GM23248 (cell line): ENCODE measurements around the gene IGFN1. TPM values are rescaled to one million over a fixed set of nuclear protein-coding genes. Genes with fewer than 3 reads are reported as not detected.

Experiments
- DNase-seq: peaks from one replicate; pipeline ENCODE4 v3.0.0-alpha.2; 2015
- H2AFZ ChIP-seq: fragments of 200-600 bp; sonication (generic); 2 replicates; pipeline ENCODE4 v1.6.1; 2016; ENCODE audit warnings: antibody characterized with exemption
- H3F3A ChIP-seq: fragments of 200-600 bp; sonication (generic); 2 replicates; pipeline ENCODE4 v1.6.1; 2016; ENCODE audit warnings: mild to moderate bottlenecking, antibody characterized with exemption, mixed run types; ENCODE audit not compliant: insufficient read depth
- H3K27ac ChIP-seq: fragments of 200-600 bp; sonication (generic); 2 replicates; pipeline ENCODE4 v1.5.1; 2016; ENCODE audit warnings: mild to moderate bottlenecking
- H3K27me3 ChIP-seq: fragments of 200-600 bp; sonication (generic); replicated peaks from 2 replicates; pipeline ENCODE4 v1.6.1; 2016; ENCODE audit warnings: mild to moderate bottlenecking; ENCODE audit not compliant: insufficient read depth
- H3K36me3 ChIP-seq: fragments of 200-600 bp; sonication (generic); 2 replicates; pipeline ENCODE4 v1.6.1; 2016; ENCODE audit warnings: low read depth, mild to moderate bottlenecking
- H3K4me1 ChIP-seq: fragments of 200-600 bp; sonication (generic); 2 replicates; pipeline ENCODE4 v1.6.1; 2016; ENCODE audit warnings: mild to moderate bottlenecking; ENCODE audit not compliant: insufficient read depth
- H3K4me2 ChIP-seq: fragments of 200-600 bp; sonication (generic); one replicate; pipeline ENCODE4 v1.6.1; 2016; ENCODE audit warnings: mild to moderate bottlenecking; ENCODE audit not compliant: unreplicated experiment
- H3K4me3 ChIP-seq: fragments of 200-600 bp; sonication (generic); 2 replicates; pipeline ENCODE4 v1.5.1; 2016; ENCODE audit warnings: mild to moderate bottlenecking
- H3K79me2 ChIP-seq: fragments of 200-600 bp; sonication (generic); 2 replicates; pipeline ENCODE4 v1.6.1; 2016; ENCODE audit warnings: mild to moderate bottlenecking; ENCODE audit not compliant: insufficient read depth
- H3K9ac ChIP-seq: fragments of 200-600 bp; sonication (generic); 2 replicates; pipeline ENCODE4 v1.6.1; 2016; ENCODE audit warnings: mild to moderate bottlenecking
- H3K9me2 ChIP-seq: fragments of 200-600 bp; sonication (generic); 2 replicates; pipeline ENCODE4 v1.6.1; 2016; ENCODE audit warnings: mixed run types, mild to moderate bottlenecking, moderate library complexity; ENCODE audit not compliant: insufficient read depth
- H3K9me3 ChIP-seq: fragments of 200-600 bp; sonication (generic); one replicate; pipeline ENCODE4 v1.6.1; 2017; ENCODE audit warnings: low read depth
- H4K20me1 ChIP-seq: fragments of 200-600 bp; sonication (generic); 2 replicates; pipeline ENCODE4 v1.6.0; 2016; ENCODE audit not compliant: insufficient read depth
- EZH2 ChIP-seq: fragments of 200-600 bp; sonication (generic); IDR thresholded peaks from 2 replicates; pipeline ENCODE4 v1.6.1; 2018; ENCODE audit warnings: antibody characterized with exemption, mild to moderate bottlenecking; ENCODE audit not compliant: insufficient read depth, poor library complexity, severe bottlenecking
- EZH2phosphoT487 ChIP-seq: fragments of 200-600 bp; sonication (generic); IDR thresholded peaks from 2 replicates; pipeline ENCODE4 v1.6.1; 2018; ENCODE audit warnings: antibody characterized with exemption, moderate library complexity, mild to moderate bottlenecking, low read depth; ENCODE audit not compliant: insufficient read depth
- WGBS, 2 experiments: methylation state at CpG; one replicate each; pipeline ENCODE4 v1.1.6; 2015 to 2017; ENCODE audit warnings: low lambda C conversion rate in 2 of 2, low coverage in 1 of 2; ENCODE audit errors: missing lambda C conversion rate in 2 of 2; 5-methylcytosine and 5-hydroxymethylcytosine counted together
- in situ Hi-C: fragments of 300-500 bp; cut with MboI; formaldehyde crosslinking; loops from 2 replicates; pipeline ENCODE4 v1.15.0; 2020
- polyA plus RNA-seq: library from polyadenylated mRNA; unstranded; fragments of >200 nt; fragmentation: Nextera tagmentation; extraction: Ambion mirVana; gene quantifications from 2 replicates; pipeline ENCODE4 v1.2.1, GENCODE V29; 2016
- total RNA-seq: library from RNA; depleted of rRNA; stranded (reverse); fragments of >200 nt; shearing (Covaris generic); gene quantifications from 2 replicates; pipeline ENCODE4 v1.2.3, GENCODE V29; 2014

Gene IGFN1
- total and polyA plus RNA-seq, 2 experiments from 2014 or later = not detected

- Histone ChIP-seq H3K27ac (no peak overlapping the region), H3K9me2 (no peaks in the 10 kb centered on the region), H3K4me2 (no peak overlapping the region), H4K20me1 (no peaks in the 10 kb centered on the region), H3K79me2 (no peaks in the 10 kb centered on the region), H3K9me3 (no peaks in the 10 kb centered on the region), H3K4me3 (no peak overlapping the region), H3F3A (peaks cover 6% of the 10 kb centered on the region; the same call in 1 of the 2 replicates), H3K27me3 (peaks cover 13% of the 10 kb centered on the region; the same call in 1 of the 2 replicates), H2AFZ (no peak overlapping the region), H3K4me1 (peaks cover 17% of the 10 kb centered on the region), H3K36me3 (no peaks in the 10 kb centered on the region), H3K9ac (no peak overlapping the region)
- no peak for DNase-seq
- in situ Hi-C loops = no loop called here
- TF ChIP-seq EZH2 (no peak), EZH2phosphoT487 (no peak)
- WGBS, 2 experiments = 91 to 93% methylated on average over 6 of the region's 6 CpGs
These were observed 9.7 kb upstream of the IGFN1 start for GRCh38 chr1:201180901-201181300.

GRCh38 chr1:201181323-201181722, 9.3 kb upstream of the IGFN1 start:
- Histone ChIP-seq H3K36me3 (no peaks in the 10 kb centered on the region), H4K20me1 (no peaks in the 10 kb centered on the region), H3K9me3 (no peaks in the 10 kb centered on the region), H3K4me3 (no peak overlapping the region), H3F3A (peaks cover 6% of the 10 kb centered on the region; the same call in 1 of the 2 replicates), H2AFZ (no peak overlapping the region), H3K27me3 (peaks cover 13% of the 10 kb centered on the region; the same call in 1 of the 2 replicates), H3K79me2 (no peaks in the 10 kb centered on the region), H3K9me2 (no peaks in the 10 kb centered on the region), H3K9ac (no peak overlapping the region), H3K27ac (no peak overlapping the region), H3K4me2 (no peak overlapping the region), H3K4me1 (peaks cover 17% of the 10 kb centered on the region)
- in situ Hi-C loops = no loop called here
- no peak for DNase-seq
- TF ChIP-seq EZH2phosphoT487 = no peak
- WGBS, 2 experiments = 48 to 67% methylated on average over 1 of the region's 1 CpG

GRCh38 chr1:201181726-201182125, 8.9 kb upstream of the IGFN1 start:
- Histone ChIP-seq H3K9me3 (no peaks in the 10 kb centered on the region), H3K36me3 (no peaks in the 10 kb centered on the region), H3K9ac (no peak overlapping the region), H3K4me1 (peaks cover 17% of the 10 kb centered on the region), H3K27me3 (peaks cover 13% of the 10 kb centered on the region; the same call in 1 of the 2 replicates), H3K27ac (no peak overlapping the region), H3K4me3 (no peak overlapping the region), H3K9me2 (no peaks in the 10 kb centered on the region), H3K79me2 (no peaks in the 10 kb centered on the region), H4K20me1 (no peaks in the 10 kb centered on the region), H3F3A (peaks cover 6% of the 10 kb centered on the region; the same call in 1 of the 2 replicates), H3K4me2 (no peak overlapping the region), H2AFZ (no peak overlapping the region)
- TF ChIP-seq EZH2 (no peak), EZH2phosphoT487 (no peak)
- 65 to 82% methylated on average over 2 of the region's 2 CpGs for WGBS, 2 experiments
- in situ Hi-C loops = no loop called here
- DNase-seq = no peak

- no peaks in the 10 kb centered on the region for H4K20me1 ChIP-seq
- H2AFZ ChIP-seq = no peak overlapping the region
- H3K27me3 ChIP-seq = peaks cover 13% of the 10 kb centered on the region; the same call in 1 of the 2 replicates
- H3K4me1 ChIP-seq = peaks cover 12% of the 10 kb centered on the region
- no peak overlapping the region for H3K4me3 ChIP-seq
- H3K4me2 ChIP-seq = no peak overlapping the region
- no peaks in the 10 kb centered on the region for H3K9me3 ChIP-seq
- WGBS, 2 experiments = 96 to 97% methylated on average over 3 of the region's 3 CpGs
- no peak for TF ChIP-seq EZH2
- no peak for TF ChIP-seq EZH2phosphoT487
- H3K27ac ChIP-seq = no peak overlapping the region
- H3K9me2 ChIP-seq = no peaks in the 10 kb centered on the region
- H3K79me2 ChIP-seq = no peaks in the 10 kb centered on the region
- no peak for DNase-seq
- in situ Hi-C loops = no loop called here
- H3F3A ChIP-seq = peaks cover 6% of the 10 kb centered on the region; the same call in 1 of the 2 replicates
- H3K9ac ChIP-seq = no peak overlapping the region
- H3K36me3 ChIP-seq = no peaks in the 10 kb centered on the region
These were observed 7.4 kb upstream of the IGFN1 start for GRCh38 chr1:201183209-201183608.

GRCh38 chr1:201183753-201184152, 6.9 kb upstream of the IGFN1 start:
- Histone ChIP-seq H2AFZ (no peak overlapping the region), H3K9me3 (no peaks in the 10 kb centered on the region), H3K4me3 (no peak overlapping the region), H3K9me2 (no peaks in the 10 kb centered on the region), H3K4me2 (no peak overlapping the region), H3K27ac (no peak overlapping the region), H3K36me3 (no peaks in the 10 kb centered on the region), H4K20me1 (no peaks in the 10 kb centered on the region), H3K79me2 (no peaks in the 10 kb centered on the region), H3K4me1 (peaks cover 12% of the 10 kb centered on the region), H3F3A (peaks cover 6% of the 10 kb centered on the region; the same call in 1 of the 2 replicates), H3K27me3 (peaks cover 13% of the 10 kb centered on the region; the same call in 1 of the 2 replicates), H3K9ac (no peak overlapping the region)
- in situ Hi-C loops = no loop called here
- 79 to 80% methylated on average over 5 of the region's 5 CpGs for WGBS, 2 experiments
- TF ChIP-seq EZH2 = no peak
- no peak for TF ChIP-seq EZH2phosphoT487
- no peak for DNase-seq
